ENCODE results near the gene VPS16. TPM values are rescaled to one million over a fixed set of nuclear protein-coding genes. Genes with fewer than 3 reads are reported as not detected.

VPS16 gene
- total and polyA plus RNA-seq, 12 donors: 24.8 to 115 (median 34.8) TPM

DNA sequence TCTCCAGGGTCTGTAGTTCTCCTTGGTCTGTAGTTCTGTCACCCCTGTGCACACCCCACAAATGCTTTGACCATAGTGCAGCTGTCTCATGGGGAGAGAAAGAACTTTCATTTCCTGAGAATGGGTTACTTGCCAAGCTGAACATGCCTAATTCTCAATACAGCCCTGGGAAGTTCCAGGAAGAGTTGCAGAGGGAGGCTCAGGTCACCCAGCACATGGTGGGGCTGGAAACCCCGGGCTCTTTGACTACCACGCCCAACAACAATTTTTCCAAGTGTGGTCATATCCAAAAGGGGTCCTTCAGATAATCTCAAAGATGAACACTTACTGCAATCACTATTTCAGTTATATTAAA is 30.5 kb downstream of the VPS16 start:
- H3K27ac ChIP-seq: no peak overlapping the region
- TF ChIP-seq POLR2A (IDR thresholded peaks at IDR 0.05): no peak
- TF ChIP-seq, protein P1, sequence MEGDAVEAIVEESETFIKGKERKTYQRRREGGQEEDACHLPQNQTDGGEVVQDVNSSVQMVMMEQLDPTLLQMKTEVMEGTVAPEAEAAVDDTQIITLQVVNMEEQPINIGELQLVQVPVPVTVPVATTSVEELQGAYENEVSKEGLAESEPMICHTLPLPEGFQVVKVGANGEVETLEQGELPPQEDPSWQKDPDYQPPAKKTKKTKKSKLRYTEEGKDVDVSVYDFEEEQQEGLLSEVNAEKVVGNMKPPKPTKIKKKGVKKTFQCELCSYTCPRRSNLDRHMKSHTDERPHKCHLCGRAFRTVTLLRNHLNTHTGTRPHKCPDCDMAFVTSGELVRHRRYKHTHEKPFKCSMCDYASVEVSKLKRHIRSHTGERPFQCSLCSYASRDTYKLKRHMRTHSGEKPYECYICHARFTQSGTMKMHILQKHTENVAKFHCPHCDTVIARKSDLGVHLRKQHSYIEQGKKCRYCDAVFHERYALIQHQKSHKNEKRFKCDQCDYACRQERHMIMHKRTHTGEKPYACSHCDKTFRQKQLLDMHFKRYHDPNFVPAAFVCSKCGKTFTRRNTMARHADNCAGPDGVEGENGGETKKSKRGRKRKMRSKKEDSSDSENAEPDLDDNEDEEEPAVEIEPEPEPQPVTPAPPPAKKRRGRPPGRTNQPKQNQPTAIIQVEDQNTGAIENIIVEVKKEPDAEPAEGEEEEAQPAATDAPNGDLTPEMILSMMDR (IDR thresholded peaks at IDR 0.05): no peak

DNA sequence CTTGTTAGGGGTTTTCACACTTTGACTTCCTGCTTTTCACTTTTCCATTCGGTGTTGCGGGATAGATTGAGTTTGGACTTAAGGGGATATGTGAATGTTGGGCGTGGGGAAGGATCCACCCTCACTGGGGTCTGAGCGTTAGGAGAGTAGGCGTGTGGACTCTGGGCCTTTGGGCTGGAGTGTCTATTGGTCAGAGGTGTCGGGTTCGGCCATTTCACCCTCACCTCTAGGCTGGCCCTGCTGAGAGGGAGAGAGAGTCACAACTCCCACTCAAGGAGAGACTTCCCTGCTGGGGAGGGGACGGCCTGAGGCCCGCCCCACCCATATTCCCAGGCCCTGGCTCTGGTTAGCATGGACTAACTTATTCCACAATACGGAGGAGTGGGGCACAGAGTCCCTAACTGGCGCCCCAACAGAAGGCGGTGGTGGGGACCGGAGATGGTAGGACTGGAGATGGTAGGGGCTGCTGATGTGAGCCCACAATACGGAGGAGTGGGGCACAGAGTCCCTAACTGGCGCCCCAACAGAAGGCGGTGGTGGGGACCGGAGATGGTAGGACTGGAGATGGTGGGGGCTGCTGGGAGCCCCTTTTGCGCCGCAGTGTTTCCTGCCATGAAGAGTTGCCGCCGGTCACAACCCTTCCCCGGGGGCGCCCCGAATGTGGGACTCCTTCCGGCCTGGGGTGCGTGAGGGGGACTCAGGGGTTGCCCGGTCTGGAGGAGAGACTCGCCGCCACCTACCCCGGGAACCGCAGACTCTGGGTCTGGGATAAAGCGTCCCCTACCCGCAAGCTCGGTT is 31.3 kb downstream of the VPS16 start:
- H3K9me3 ChIP-seq (replicated peaks in 1 of 3): no peaks in the 10 kb centered on the region
- TF ChIP-seq, protein P1 (IDR thresholded peaks at IDR 0.05): no peak
- no peak for TF ChIP-seq POLR2A (IDR thresholded peaks at IDR 0.05)
- H3K4me1 ChIP-seq (replicated peaks in 1 of 2): peaks cover 3 to 50% of the 10 kb centered on the region in 2 donors
- 14 to 40% (median 18%) methylated on average over 15 to 34 of the region's 34 CpGs for WGBS, 4 donors
- intact Hi-C loops (cut with DNase I): loop anchor here in 1 of 2 donors (10.0 kb wide), 1 partner anchor 93 kb away; no protein-coding TSS in a partner anchor
- no peak overlapping the region for H3K27ac ChIP-seq
- peak overlapping the region in 2 of 4 donors; percentile 96 to 98 for H3K4me3 ChIP-seq
- peak in 1 of 7 donors; percentile 30 for DNase-seq
- H3K27me3 ChIP-seq: no peaks in the 10 kb centered on the region
- peaks cover 0 to under 1% of the 10 kb centered on the region in 2 donors for H3K36me3 ChIP-seq (replicated peaks in 1 of 2)

More for the DNA sequence above, 30.5 kb downstream of the VPS16 start:
- peaks cover 3 to 47% of the 10 kb centered on the region in 2 donors for H3K4me1 ChIP-seq (replicated peaks in 1 of 2)
- intact Hi-C loops (cut with DNase I): loop anchor here in 1 of 2 donors (10.0 kb wide), 1 partner anchor 94 kb away; no protein-coding TSS in a partner anchor
- no peak for DNase-seq
- H3K36me3 ChIP-seq (replicated peaks in 1 of 2): peaks cover 0 to 8% of the 10 kb centered on the region in 2 donors
- no peaks in the 10 kb centered on the region for H3K27me3 ChIP-seq
- 38 to 66% (median 59%) methylated on average over 2 of the region's 2 CpGs for WGBS, 4 donors
- no peaks in the 10 kb centered on the region for H3K9me3 ChIP-seq (replicated peaks in 1 of 3)
- no peak overlapping the region for H3K4me3 ChIP-seq

DNA sequence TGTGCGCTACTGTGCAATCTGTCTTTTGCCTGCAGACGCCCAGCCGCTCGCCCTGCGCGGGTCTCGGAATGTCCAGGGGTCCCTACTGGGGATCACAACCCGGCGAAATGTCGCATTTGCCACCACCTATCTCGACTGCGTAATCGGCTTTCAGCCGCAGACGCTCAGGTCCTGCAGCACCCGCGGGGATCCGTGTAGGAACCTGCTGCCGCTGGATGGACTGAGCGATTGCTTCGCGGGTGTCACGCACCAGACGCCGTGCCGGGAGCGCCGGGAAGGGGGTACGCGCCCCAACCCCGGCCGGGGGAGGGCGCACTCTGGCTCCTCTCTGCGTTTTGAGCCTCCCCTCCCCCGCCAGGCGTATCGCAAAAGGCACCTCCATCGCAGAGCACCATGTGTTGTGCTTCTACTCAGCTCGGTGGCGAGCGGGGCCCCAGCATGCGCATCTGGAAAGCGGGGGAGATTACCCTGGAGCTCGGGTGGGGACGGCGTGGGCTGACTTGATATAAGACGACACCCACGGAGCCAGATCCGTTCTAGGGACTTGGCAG is 32.0 kb downstream of the VPS16 start:
- Histone ChIP-seq H3K27ac (no peak overlapping the region), H3K4me1 (replicated peaks in 1 of 2) (peaks cover 3 to 50% of the 10 kb centered on the region in 2 donors), H3K36me3 (replicated peaks in 1 of 2) (no peaks in the 10 kb centered on the region), H3K4me3 (peak overlapping the region in 3 of 4 donors; percentile 43 to 98 (median 96)), H3K9me3 (replicated peaks in 1 of 3) (no peaks in the 10 kb centered on the region), H3K27me3 (no peaks in the 10 kb centered on the region)
- TF ChIP-seq, protein P1 (IDR thresholded peaks at IDR 0.05): no peak
- TF ChIP-seq POLR2A (IDR thresholded peaks at IDR 0.05): no peak
- 0% methylated on average over 3 to 49 of the region's 49 CpGs for WGBS, 4 donors
- intact Hi-C loops (cut with DNase I): loop anchor here in 1 of 2 donors (10.0 kb wide), 1 partner anchor 92 kb away; no protein-coding TSS in a partner anchor
- peak; percentile 47 to 75 (median 62) for DNase-seq

DNA sequence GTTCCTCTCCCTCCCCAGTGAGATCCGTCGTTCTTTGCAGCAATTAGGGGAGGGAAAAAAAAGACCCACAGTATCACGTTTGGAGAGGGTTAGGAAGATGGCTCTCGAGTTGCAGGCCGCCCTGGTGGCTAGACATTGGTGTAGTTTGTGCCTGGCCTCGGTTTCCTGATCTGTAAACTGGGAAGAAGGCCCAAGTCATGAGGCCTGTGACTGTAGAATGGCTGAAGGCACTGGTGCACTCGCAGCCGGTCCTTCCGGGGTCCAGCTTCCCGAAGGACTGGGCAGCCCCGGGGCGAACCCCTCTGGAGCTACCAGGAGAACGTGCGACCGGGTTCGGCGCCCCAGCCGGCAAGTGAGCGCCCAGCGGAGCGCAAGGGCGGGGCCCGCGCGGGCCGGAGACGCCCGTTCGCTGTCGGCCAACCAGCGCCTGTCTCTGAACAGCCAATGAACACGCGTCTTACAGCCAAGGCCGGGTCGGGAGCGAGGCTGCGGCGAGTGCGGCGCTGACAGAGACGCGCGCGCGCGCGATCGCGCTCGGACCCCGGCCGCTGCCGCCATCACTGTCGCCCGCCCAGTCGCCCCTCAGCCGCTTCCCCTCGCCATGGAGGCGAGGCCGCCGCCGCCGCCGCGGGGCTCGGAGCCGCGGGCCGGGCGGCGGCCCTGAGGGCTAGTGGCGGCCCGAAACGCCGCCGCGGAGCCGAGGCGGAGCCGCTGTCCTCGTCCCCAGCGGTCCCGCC is 32.6 kb downstream of the VPS16 start, which contains the start of gene PTPRA:
Gene PTPRA (plus strand): TSS at position 472 of the 737 bp plus-strand sequence. CDS start 90,797 bp downstream, outside the sequence.
- intact Hi-C loops (cut with DNase I): loop anchor here in 1 of 2 donors (10.0 kb wide), 1 partner anchor 92 kb away; no protein-coding TSS in a partner anchor
- TF ChIP-seq POLR2A (IDR thresholded peaks at IDR 0.05): peak; percentile 69 to 85
- TF ChIP-seq, protein P1 (IDR thresholded peaks at IDR 0.05): no peak
- H3K4me1 ChIP-seq (replicated peaks in 1 of 2): peaks cover 3 to 50% of the 10 kb centered on the region in 2 donors
- no peaks in the 10 kb centered on the region for H3K36me3 ChIP-seq (replicated peaks in 1 of 2)
- no peaks in the 10 kb centered on the region for H3K9me3 ChIP-seq (replicated peaks in 1 of 3)
- no peaks in the 10 kb centered on the region for H3K27me3 ChIP-seq
- peak within 1 kb of the TSS; percentile 43 to 98 (median 77) for H3K4me3 ChIP-seq
- peak within 1 kb of the TSS in 4 of 5 donors; percentile 19 to 83 (median 74) for H3K27ac ChIP-seq
- DNase-seq: peak; percentile 92 to 96 (median 93)
- 0% methylated on average over 1 to 83 of the region's 83 CpGs for WGBS, 4 donors
